ENCODE data around the gene SLC13A3.

DNA sequence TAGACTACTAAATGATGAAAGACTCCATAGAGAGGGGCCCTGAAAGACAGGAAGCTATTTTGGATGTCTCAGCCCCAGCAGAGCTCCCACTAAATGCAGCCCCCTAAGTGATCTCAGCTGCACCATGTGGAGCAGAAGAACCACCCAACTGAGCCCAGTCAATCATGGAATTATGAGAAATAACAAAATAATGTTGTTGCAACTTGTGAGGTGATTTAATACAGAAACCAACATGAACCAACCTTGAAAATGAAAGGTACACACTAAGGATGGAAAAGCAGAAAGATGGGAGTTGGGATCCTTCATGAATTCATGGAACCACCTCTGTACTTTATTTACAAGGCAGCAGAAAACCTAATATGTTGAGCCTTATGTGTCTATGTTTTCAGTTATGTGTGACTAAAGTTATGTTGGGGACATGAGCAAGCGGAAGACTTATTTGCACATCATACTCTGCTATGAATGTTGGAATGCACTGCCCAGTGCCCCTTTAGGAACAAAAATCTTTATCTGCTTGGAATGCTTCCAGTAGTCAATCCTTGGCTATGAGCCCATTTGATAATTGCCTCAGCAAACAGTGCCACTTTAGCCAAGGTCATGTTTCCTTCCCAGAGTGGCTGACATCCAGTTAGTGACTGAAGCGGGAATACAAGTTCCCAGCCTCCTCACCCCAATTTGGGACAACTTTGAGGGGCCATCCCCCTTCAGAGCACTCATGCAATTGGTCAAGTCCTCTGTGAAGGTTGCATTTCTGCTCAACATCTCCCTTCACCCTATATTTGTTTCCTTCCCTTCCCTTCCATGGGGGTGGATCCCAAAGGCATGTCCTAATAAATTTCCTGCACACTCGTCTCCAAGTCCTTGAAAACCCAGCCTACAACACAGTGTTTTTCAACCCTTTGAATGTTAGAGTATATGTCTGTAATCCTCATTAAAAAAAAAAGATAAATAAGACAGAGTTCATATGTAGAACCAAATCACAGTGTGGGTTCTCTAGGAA is 19.6 kb upstream of the SLC13A3 start:
- TF ChIP-seq PBX3 (IDR thresholded peaks at IDR 0.05) (no peak), ZFP36 (IDR thresholded peaks at IDR 0.05; ENCODE audit: borderline replicate concordance, partially characterized antibody) (no peak), JUNB (IDR thresholded peaks at IDR 0.05) (no peak), CHD2 (IDR thresholded peaks at IDR 0.05; ENCODE audit: low read length, partially characterized antibody) (no peak), FOSB (CRISPR knock-in tag; IDR thresholded peaks at IDR 0.05) (no peak), POLR2A (IDR thresholded peaks at IDR 0.05; ENCODE audit: low read length) (no peak), EP300 (IDR thresholded peaks at IDR 0.05) (no peak), SREBF2 (IDR thresholded peaks at IDR 0.05) (no peak), MYC (IDR thresholded peaks at IDR 0.05; ENCODE audit: borderline replicate concordance, low read length) (no peak), KDM1A (IDR thresholded peaks at IDR 0.05; ENCODE audit: low read depth) (no peak)
- TF ChIP-seq, protein P1, sequence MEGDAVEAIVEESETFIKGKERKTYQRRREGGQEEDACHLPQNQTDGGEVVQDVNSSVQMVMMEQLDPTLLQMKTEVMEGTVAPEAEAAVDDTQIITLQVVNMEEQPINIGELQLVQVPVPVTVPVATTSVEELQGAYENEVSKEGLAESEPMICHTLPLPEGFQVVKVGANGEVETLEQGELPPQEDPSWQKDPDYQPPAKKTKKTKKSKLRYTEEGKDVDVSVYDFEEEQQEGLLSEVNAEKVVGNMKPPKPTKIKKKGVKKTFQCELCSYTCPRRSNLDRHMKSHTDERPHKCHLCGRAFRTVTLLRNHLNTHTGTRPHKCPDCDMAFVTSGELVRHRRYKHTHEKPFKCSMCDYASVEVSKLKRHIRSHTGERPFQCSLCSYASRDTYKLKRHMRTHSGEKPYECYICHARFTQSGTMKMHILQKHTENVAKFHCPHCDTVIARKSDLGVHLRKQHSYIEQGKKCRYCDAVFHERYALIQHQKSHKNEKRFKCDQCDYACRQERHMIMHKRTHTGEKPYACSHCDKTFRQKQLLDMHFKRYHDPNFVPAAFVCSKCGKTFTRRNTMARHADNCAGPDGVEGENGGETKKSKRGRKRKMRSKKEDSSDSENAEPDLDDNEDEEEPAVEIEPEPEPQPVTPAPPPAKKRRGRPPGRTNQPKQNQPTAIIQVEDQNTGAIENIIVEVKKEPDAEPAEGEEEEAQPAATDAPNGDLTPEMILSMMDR (IDR thresholded peaks at IDR 0.05): no peak
